OCI-M1 (cell line): ENCODE measurements around the gene ZRSR2.

ENCODE experiments used
- DNase-seq: peaks from one replicate; lab custom pipeline; 2025; lab: John Stamatoyannopoulos, UW

Gene ZRSR2

GRCh38 chrX:15853586-15854079 lies 63.3 kb downstream of the ZRSR2 start:
- peak; percentile 49 for DNase-seq

DNA sequence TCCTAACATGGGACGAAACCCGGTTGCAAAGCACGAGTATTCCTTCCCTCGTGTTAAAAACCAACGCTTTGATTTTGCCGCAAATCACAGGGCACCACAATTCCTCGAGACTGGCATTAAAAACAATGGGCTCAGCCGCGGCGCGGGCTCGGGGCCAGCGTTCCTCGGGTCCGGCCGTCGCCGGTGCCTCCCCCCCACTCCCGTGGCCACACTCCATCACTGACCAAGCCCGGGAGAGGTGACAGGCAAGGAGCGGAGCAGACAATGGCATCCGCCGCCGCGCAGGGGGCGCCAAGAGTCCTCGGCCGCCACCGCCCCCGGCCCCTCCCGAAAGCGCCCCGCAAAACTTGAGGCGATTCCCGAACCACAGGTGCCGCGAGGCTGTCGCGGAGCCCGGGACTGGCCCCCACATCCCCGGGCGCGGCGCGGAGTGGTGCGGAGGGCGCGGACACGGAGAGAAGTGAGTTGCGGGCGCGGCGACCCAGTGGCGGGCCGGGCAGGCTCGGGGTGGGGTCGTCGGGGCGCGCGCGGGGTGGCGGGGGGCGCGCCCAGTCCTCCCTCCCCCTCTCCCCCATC lies 63.9 kb downstream of the ZRSR2 start:
- peak; percentile 57 for DNase-seq

DNA sequence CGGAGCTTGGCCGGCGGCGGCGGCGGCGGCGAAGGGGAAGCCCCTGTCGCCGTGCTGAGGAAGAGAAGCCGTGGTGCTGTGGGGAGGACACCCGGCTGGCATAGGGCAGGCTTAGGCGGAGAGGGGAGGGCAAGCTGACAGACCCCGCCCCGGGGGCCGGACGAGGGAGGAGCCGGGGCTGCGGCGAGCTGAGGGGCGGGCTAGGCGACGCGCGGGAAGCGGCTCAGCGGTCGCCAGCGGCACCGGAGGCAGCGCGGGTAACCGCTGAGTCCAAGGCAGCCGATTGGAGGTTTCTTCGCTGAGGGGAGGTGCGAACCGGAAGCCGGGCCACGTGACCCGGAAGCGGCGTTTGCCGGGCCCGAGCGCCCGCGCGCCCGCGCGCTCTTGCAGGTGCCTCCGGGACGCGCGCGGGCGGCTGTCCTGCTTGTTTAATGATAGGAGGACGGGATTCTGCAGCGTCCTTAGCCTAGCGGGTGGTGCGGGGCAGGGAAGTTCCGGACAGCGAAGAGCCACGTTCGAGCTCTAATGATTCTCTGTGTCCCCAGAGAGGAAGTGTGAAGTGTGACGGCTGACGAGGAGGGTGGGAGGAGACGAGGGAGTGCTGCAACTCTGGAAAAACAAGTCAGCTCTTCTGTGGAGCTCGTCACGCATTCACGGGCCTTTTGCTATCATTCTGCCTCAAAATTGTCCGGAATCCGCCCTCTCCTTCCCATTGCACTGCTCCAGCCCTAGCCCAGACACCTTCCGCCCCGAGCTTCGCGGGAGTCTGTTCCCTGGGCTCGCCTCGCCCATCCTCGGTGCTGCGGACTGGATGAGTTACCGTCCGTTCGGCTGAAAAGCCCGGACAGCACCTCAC lies 64.7 kb downstream of the ZRSR2 start, which contains the start of gene AP1S2:
AP1S2 (minus strand) TSS at position 102 of the 856 bp plus-strand sequence. CDS start 2,289 bp downstream, outside the sequence.
- peak; percentile 96 for DNase-seq

DNA sequence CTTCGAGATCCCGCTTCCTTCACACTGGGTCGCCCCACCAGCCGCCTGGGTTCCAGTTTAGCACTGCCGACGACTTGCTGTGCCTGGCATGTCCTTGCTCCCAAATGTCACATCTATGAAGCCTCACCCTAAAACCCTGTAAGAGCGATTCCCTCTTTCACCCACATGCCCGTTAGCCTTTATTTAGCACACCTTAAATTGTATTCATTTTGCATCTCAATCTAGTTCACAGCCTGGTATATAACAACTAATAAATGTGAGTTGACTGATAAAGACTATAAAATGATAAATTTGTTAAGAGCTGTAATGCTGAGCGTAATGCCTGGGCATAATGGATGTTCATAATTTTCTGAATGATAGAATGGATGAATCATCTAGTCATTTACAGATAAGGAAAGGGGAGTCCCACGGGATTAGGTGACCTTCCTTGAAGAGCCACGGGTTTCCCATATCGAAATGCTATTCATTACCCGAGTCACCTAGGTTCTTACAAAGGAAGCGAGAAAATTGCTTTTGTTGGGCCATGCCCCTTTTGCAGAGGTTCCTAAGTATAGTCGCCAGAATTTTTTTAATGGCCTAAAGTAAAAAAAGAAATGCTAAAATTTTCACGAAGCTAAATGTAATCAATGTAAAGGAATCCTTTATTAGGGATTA lies 65.4 kb downstream of the ZRSR2 start:
- peak; percentile 70 for DNase-seq

GRCh38 chrX:15856222-15856587 lies 65.9 kb downstream of the ZRSR2 start:
- peak; percentile 70 for DNase-seq

GRCh38 chrX:15856636-15857035 lies 66.4 kb downstream of the ZRSR2 start:
- DNase-seq: no peak

GRCh38 chrX:15858051-15858450 lies 67.8 kb downstream of the ZRSR2 start:
- no peak for DNase-seq

DNA sequence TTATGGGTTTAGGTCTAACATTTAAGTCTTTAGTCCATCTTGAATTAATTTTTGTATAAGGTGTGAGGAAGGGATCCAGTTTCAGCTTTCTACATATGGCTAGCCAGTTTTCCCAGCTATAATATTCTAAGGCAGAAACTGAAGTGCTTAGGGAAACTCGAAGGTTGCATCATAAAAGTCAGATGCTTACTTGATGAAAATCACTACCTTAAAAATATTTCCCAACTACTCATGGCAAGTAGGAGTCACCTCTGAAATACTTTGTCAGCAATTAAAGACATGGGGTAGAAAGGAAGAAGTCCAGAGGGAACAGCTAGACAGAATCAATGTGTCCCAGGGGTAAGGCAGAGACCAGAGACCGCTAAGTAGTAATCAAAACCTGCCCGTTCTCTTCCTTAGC lies 70.6 kb downstream of the ZRSR2 start:
- no peak for DNase-seq

DNA sequence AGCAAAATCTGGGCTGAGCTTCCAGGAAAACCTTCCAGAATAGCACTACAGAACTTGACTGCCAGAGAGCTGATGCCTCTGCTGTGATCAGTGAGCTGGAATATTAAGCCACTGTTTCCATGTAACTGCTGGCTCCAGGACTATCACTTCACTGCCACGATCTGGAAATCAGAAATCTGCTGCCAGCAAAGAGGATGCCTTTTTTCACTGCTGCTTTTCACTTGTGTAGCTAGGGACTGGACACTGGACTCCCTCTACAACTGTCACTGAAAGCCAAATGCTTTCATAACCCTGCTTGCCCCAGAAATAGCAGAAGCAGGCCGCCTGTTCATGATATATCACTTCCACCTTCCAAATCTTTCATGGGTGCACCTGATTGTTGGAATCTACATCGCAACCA lies 73.7 kb downstream of the ZRSR2 start:
- DNase-seq: no peak

DNA sequence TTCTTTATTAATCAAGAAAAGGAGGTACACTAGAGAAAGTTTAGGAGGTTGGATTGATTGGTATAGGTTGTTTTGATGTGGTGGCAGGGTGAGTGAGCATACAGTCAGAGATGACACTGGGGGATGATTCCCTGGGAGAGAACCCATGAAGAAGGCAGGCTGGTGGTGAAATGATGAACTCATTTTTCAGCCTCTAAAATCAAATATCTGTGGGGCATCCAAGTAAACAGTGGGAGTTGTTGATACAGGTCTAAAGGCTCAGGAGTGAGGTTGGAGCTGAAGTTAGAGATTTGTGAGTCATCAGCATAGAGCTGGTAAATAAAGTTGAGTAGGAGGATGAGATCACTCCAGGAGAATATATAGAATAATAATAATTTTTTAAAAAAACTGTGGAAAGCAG lies 74.3 kb downstream of the ZRSR2 start:
- DNase-seq: no peak

DNA sequence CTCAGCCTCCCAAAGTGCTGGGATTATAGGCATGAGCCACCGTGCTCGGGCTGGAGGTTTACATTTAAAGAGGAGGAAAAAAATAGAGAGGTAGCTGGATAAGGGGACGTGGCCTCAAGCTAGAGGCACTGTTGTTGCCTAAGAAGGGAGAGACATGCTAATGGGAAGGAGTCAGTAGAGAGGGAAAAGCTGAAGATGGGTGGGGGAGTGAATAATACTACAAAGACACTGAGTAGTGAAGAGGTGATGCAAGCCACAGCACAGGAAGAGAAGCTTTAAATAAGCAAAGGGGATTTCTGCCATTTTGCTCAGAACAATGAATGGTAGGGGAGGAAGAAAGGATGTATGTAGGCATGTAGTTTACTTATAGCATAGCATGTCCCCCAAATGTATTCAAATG lies 75.9 kb downstream of the ZRSR2 start:
- DNase-seq: no peak

- no peak for DNase-seq
Observed at GRCh38 chrX:15869695-15870094, 79.4 kb downstream of the ZRSR2 start.

- DNase-seq: peak; percentile 3
Observed at GRCh38 chrX:15870310-15870709, 80.0 kb downstream of the ZRSR2 start.
